HG03045 (cell line): Measurements from ENCODE around the gene ZNF331.

Source experiments
- ATAC-seq: cut with Tn5 transposase; IDR thresholded peaks from one replicate; pipeline ENCODE4 v1.9.1; 2021; ENCODE audit warnings: mild to moderate bottlenecking, moderate library complexity; ENCODE audit not compliant: unreplicated experiment

The ZNF331 gene

DNA sequence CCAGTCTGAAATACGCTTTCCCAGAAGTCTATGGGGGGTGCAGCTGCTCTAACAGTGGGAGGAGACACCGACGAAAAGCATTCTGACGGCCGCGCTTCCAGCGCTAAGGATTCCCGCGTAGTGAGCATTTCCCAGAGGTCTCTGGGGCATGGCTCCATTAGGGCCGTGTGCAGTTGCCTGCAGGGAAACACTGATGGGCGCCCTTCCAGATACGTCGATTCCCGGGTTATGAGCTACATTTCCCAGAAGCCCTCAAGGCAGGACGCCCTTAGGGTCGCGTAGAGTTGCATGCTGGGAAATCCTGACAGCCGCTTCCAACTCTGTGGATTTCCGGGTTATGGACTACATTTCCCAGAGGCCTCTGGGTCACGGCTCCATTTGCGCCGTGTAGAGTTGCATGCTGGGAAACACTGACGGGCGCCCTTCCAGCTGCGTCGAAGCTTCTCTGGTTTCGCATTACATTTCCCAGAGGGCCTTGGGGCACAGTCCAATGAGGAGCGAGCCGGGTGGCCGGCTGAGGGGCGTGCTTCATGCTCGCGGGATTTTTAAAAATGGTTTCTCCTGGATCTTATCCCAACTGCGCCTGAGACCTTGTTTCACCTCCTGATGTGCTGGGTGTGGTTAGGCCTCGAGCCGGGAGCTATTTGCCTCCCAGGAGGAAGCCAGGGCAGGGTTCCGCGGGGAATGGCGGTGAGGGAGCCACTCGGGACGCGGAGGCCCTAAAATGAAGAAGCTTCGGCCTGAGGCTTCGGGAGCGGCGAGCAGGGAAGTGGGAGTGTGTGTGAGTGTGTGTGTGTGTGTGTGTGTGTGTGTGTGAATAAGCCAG, 17.2 kb upstream of the ZNF331 start:
- ATAC-seq = peak; percentile 98

DNA sequence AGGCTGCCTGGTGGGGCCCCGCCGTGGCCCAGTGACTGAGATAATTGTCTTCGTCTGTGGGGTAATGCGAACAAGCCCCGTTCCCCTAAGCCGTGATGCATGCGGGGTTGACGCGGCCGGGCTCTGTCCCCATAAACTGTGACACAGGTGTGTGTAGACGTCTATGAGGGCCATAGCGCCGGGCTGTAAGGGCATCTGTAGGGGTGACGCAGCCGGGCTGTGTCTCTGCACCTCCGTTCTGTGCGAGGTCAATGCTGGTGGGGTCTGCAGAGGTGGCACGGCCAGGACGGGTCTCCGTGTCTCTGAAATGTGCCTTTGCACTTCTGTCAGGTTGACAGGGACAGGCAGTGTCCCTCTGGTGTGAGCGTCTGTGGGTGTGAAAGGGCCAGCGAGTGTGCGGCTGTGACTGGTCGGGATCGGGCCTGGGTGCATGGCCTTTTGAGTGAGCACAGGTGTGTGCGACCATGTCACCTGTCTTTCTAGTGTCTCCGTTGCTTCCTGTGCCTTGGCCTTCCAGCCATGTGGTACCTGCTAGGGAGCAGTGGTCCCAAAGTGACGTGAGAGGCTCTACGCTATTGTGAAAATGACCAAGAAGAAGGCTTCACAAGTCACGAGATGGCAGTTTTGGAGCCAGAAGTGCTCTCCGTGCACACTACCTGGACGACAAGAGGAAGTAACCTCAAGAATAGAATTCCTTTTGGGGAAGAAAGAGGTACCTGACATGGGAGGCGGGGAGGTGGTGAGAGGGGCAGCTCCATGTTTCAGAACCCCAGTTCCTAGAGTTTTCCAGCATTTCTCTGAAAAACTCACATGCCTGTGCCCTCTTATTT, 16.4 kb upstream of the ZNF331 start:
- ATAC-seq = no peak

DNA sequence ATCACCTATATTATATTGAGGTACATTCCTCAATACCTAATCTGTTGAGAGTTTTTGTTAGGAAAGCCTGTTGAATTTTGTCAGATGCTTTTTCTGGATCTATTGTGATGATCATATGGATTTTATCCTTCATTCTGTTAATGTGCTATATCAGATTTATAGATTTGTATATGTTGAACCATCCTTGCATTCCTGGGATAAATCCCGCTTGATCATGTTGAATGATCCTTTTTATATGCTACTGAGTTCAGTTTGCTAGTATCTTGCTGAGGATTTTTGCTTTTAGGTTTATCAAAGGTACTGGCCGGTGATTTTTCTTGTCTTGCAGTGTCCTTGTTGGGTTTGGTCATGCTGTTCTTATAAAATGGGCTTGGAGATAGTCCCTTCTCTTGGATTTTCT, 12.0 kb upstream of the ZNF331 start:
- no peak for ATAC-seq

DNA sequence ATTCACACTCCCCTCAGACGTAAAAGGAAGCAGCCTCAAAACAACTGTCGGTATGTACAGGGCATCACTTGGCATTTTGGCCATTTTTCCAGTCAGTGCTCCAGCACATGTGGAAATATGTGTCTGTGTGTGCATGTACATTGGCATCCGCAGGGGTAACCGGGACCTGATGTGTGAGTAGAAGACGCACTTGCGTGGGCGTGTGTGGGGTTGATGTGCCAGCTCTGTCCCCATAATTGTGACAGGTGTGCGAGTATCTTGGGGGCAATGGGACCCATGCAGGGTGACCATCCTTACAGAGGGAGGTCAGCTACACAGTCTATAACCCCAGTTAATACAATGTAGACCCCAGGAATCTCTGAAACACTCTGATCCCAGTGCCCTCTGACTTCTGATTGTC, 7.3 kb upstream of the ZNF331 start:
- ATAC-seq = no peak

DNA sequence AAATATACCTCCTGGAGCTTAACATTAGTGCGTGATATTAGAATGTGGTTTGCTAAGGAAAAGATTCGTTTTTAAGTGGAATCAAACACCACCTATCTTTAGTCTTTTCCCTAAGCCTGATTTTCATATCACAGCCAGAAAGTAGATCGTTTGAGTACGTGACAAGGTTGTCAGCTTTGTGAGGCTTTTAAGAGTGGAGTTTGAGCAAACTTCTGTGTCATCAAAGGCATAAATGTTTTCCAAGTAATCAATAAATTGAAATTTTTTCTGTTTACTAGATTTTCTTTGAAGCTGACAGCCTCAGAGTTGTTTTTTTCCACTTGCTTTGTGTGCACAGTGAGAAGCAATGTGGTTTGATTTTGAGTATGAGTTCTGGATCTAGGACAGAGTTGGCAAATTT, 6.5 kb upstream of the ZNF331 start:
- ATAC-seq = no peak

DNA sequence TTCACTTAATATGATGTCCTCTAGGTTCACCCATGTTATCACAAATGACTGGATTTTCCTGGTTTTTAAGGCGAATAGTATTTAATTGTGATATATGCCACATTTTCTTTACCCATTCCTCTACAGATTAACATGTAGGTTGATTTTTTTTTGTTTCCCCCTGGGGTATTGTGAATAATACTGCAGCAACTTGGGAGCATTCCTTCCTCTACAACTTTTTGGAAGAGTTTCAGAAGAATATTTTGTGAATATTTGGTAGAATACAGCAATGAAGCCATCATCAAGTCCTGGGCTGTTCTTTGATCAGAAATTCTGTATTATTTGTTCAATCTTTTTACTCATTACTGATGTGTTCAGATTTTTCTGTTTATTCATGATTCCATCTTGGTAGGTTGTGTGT, 5.6 kb upstream of the ZNF331 start:
- no peak for ATAC-seq

DNA sequence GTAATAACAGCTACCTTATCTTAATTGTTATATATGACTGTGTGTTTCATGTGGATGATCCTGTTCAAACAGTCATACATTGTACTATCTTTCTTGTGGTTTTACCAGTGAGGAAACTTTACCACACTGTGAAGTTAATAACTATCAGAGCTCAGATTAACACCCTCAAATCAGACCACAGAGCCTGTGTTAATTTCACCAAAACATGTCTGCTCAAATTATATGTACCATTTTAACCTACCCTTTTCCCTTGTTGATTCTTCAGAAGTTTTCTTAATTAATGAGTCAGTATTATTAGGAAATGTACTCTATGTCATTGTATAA, 1.8 kb upstream of the ZNF331 start:
- ATAC-seq = no peak

DNA sequence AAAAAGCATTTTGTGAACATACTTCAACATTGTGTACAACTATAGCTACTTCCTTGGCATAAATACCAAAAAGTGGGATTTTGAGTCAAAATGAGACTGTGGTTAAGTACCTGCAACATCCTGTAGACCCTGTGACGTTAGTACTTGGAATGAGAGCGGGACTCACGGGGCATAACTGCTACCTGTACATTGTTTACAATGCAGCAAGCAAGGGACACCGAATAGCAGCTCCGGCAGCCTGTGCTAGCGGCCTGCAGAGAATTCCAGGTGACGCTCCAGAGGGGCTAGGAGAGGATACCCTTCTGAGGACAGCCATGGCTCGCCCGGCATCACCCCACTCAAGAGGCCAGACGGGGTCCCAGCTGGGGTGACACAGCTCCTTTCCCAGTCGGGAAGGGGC, 824 bp upstream of the ZNF331 start:
- peak; percentile 13 for ATAC-seq

DNA sequence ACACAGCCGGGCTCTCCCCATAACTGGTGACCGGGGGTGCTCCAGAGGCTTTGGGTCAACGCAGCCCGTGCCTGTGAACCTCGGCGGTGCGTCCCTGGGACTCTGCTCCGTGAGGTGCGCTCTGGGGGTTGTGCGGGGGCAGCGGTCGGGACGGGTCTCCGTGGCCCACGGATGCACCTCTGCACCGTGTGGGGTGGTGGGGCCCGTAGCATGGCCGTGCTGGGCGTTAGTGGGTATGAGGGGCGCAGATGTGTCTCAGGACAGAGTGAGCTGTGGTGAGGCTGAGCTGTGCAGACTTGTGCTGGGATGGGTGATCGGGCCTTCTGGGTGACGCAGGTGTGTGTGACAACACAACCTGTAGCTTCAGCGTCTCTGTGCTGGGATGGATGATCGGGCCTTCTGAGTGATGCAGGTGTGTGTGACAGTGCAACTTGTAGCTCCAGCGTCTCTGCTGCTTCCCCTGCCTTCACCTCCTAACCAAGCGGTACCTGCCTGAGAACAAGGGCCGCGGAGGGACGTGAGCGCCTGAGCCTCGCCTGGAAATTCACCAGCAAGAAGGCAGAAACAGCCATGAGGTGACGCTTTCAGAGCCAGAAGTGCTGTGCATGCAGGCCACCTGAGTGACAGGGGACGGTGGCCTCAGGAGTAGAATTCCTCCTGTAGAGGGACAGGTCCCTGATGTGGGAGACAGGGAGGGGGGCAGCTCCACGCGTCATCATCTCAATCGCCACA, 599 bp downstream of the ZNF331 start:
- ATAC-seq = peak; percentile 13

DNA sequence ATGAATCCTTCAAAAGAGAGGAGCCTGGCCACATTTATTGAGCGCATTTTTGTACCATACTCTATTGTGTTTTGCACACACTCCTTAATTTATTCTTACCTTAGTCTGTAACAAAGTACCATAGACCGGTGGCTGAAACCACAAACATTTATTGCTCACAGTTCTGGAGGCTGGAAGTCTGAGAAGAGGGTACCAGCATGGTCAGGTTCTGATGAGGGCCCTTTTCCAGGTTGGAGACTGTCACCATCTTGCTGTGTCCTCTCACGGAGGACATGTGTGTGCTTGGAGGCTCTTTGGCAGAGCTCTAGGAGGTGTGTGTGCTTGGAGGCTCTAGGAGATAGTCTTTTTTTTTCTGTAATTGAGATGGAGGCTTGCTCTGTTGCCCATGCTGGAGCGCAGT, 2.1 kb downstream of the ZNF331 start:
- ATAC-seq = no peak

DNA sequence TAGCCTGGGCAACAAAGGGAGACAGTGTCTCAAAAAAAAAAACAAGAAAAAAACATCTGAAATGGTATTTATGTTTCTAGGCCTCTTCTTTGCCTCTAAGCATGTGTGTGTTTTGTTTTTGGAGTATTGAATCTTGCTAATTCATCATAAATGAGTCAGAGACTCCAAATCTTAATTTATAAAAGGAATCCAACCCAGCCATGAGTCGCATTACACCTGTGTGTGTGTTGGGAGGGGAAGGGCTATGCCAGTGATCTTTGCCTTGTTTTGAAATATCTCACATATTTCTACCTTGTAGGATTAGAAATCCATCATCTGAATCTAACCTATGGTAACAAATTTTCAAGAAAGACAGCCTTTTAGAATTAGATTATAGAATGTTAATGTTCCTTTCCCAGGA, 4.0 kb downstream of the ZNF331 start:
- ATAC-seq = no peak

DNA sequence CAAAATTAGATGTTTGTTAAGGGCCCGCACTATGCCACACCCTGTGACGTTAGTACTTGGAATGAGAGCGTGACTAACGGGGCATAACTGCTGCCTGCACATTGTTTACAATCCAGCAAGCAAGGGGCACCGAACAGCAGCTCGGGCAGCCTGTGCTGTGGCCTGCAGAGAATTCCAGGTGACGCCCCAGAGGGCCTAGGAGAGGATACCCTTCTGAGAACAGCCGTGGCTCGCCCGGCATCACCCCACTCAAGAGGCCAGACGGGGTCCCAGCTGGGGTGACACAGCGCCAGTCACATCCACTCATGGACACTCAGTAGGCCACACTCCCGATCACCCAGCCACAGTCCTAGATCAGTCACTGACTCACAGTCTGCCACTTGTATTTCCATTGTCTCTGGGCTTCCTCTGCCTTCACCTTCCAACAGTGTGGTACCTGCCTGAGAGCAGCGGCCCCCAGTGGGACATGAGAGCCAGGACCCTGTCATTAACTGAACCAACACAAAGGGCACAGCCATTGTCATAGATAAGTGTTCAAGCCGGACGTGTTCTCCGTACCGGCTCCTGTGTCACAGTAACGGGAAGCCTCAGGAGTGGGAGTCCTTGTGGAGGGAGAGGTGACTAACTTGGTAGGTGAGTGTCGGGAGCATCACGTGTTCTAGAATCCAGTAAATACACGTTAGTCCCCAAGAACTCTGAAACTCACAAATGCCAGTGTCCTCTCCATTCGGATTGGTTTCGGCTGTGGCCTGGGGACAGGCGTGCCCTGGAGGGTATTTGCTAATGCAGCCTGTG, 7.5 kb downstream of the ZNF331 start:
- no peak for ATAC-seq

DNA sequence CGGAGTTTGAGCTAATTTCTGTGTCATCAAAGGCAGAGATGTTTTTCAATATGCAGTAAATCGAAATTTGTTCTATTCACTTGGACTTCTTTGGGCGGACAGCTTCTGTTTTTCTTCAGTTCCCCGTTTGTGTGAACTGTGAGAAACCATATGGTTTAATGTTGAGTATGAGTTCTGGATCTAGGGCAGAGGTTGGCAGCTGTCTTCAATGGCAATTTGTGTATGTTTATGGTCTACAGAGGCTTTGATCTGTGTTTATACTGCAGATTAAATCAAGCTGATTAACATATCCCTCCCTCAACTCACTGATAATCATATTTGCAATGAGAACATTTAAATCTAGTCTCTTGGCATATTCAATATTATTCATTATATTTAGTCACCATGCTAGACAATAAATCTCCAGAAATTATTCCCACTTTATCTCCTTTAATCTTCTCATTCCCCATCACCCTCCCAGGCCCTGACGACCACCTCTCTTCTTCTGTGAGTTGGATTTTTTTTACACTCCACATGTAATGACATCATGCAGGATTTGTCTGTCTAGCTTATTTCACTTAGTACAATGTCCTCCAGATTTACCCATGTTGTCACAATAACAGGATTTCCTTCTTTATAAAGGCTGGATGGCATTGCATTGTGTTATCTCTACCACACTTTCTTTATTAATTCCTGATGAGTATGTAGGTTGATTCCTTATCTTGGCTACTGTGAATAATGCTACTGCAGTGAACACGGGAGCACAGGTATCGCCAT, 9.0 kb downstream of the ZNF331 start:
- ATAC-seq = no peak

DNA sequence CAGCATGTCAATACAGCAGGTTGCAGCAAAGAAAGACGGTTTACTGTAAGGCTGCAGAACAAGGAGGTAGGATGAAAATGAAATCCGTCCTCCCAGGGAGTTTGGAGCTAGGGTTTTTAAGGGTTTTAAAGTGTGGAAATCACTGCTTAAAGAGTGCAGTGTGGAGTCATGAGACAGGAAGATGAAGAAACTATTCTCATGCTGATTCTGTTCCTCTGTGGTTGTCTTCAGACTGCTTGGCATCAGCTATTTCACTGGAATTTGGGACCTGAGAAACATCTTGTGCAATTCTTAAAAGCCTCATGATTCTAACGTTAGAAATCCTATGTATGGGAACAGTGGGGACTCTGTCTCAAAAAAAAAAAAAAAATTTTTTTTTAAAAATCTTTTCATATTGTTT, 11.4 kb downstream of the ZNF331 start:
- no peak for ATAC-seq

DNA sequence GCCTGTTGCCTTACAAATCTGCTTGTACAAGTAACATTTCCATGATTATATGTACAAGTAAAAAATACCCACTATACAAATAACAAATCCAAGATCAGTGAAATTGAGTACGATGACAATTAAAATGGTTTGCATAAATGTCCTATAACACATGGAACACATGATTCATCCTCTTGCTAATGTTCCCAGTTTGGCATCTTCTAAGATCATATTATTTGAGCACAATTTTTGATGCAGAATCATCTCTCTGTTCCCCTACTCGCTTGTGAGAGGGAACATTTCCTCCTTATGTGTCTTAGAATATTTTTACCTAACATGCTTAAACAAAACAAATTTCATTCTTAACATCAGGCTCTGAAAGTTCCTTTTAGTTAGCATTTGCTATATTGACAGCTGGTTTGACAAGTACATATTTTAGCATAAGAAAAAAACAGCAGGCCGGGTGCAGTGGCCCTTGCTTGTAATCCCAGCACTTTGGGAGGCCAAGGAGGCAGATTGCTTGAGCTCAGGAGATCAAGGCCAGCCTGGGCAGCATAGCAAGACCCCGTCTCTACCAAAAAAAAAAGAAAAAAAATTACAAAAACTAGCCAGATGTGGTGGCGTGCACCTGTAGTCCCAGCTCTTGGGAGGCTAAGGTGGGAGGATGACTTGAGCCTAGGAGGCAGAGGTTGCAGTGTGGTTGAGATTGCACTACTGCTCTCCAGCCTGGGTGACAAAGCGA, 14.2 kb downstream of the ZNF331 start:
- no peak for ATAC-seq

DNA sequence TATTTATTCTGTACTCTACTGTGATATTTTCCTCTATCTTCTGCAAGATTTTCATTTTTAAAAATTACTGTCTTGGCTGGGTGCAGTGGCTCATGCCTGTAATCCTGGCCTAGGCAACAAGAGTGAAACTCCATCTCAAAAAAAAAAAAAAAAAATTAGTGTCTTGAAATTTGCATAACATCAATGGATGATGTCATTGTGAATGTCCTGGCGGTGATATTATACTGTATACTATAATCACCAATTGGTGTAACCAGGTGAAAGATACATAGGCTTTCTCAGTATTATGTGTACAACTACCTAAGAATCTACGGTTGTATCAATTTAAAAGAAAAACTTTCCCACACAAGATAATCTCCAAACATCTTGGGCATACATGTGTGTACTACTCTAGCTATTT, 15.2 kb downstream of the ZNF331 start:
- ATAC-seq = no peak

DNA sequence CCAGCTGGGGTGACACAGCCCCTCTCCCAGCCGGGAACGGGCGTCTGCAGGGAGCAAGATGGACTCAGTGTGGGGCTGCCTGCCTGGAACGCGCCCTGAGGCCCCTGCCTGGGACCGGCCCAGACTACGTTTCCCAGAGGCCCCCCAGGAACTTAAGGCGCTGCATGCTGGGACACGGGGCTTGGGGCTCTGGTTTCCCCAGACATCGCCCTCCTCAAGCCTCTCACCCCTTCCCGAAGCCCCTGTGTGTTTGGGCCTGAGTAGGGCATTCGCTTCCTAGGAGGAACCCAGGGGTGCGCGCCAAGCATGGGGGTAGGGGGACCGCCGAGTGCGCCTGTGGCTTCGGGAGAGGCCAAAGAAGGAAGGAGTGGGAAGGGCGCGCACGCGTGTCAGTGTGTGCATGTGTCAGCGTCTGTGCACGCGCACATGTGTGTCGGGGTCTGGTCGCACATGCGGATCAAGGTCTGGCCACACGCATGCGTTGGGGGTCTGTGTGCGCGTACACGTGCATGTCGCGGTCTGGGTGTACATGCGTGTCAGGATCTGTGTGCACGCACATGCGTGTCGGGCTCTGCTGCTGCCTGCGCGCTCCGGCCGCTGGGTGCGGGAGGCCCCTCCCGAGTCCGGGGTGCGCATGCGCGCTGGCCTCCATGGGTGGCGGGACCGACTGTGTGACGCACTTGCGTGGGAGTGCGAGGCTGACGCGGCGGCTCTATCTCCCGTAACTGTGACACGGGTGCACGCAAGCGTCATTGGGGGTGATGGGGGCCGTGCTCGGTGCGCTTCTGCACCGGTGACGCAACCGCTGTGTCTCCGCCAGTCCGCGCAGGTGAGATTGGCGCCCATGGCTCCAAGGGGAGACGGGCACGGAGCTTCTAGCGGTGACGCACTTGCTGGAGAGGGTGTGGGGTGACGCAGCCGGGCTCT, 16.2 kb downstream of the ZNF331 start:
- peak; percentile 64 for ATAC-seq

DNA sequence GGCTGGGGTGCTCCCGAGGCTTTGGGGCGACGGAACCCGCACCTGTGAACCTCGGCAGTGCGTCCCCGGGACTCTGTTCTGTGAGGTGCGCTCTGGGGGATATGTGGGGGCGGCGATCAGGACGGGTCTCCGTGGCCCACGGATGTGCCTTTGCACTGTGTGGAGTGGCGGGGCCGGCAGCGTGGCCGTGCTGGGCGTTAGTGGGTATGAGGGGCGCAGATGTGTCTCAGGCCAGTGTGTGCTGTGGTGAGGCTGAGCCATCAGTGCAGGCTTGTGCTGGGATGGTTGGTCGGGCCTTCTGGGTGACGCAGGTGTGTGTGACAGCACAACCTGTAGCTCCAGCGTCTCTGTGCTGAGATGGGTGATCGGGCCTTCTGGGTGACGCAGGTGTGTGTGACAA, 16.9 kb downstream of the ZNF331 start:
- ATAC-seq = no peak

DNA sequence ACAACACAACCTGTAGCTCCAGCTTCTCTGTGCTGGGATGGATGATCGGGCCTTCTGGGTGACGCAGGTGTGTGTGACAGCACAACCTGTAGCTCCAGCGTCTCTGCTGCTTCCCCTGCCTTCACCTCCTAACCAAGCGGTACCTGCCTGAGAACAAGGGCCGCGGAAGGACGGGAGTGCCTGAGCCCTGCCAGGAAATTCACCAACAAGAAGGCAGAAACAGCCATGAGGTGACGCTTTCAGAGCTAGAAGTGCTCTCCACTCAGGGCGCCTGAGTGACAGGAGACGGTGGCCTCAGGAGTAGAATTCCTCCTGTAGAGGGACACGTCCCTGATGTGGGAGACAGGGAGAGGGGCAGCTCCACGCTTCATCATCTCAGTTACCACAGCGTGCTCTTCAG, 17.4 kb downstream of the ZNF331 start:
- ATAC-seq = no peak
